Left ventricle myocardium superior (tissue), 1 donor: ENCODE data around the gene TMEM250. TPM values are rescaled to one million over a fixed set of nuclear protein-coding genes. Genes with fewer than 3 reads are reported as not detected.

Experiments
- ATAC-seq: fragments of 200-7000 bp; cut with Tn5 transposase; one replicate; pipeline ENCODE4 v1.9.1; 2020; ENCODE audit warnings: mild to moderate bottlenecking, moderate library complexity
- DNase-seq: peaks from one replicate; pipeline ENCODE4 v3.0.0-alpha.2; 2020
- intact Hi-C: fragments of 100-400 bp; cut with micrococcal nuclease; formaldehyde crosslinking; loops from one replicate; pipeline ENCODE4 v1.11.0; 2022
- total RNA-seq: library from RNA; stranded (reverse); fragmentation: NEBNext Ultra II Directional; extraction: Animal tissue kit (Norgen Biotek cat#: 25700); gene quantifications from one replicate; pipeline ENCODE4 v1.2.1, GENCODE V29; 2021
- donor health status: DM: no; HTN: yes; CAD: no; lungs with severe emphysema.

TMEM250 gene
- total RNA-seq, 1 donor from 2014 or later, result 16.6 TPM

GRCh38 chr9:136089697-136090045, 29.0 kb downstream of the TMEM250 start:
- DNase-seq (no peak), ATAC-seq (no peak)
- intact Hi-C loops, result no loop called here

- ATAC-seq, result no peak
- DNase-seq, result peak; percentile 44
- intact Hi-C loops, result no loop called here
Measured at GRCh38 chr9:136088939-136089696, 29.6 kb downstream of the TMEM250 start.

GRCh38 chr9:136088481-136088938, 30.2 kb downstream of the TMEM250 start:
- intact Hi-C loops, result no loop called here
- no peak for ATAC-seq
- DNase-seq, result no peak

- ATAC-seq (no peak), DNase-seq (peak; percentile 41)
- intact Hi-C loops, result no loop called here
Measured at GRCh38 chr9:136087741-136088480, 30.8 kb downstream of the TMEM250 start.

GRCh38 chr9:136086951-136087740, 31.5 kb downstream of the TMEM250 start:
- no peak for ATAC-seq
- intact Hi-C loops, result no loop called here
- DNase-seq, result no peak

- intact Hi-C loops, result no loop called here
- ATAC-seq, result peak; percentile 18
- DNase-seq, result peak; percentile 61
Measured at GRCh38 chr9:136086213-136086881, 32.3 kb downstream of the TMEM250 start.

GRCh38 chr9:136085815-136086212, 32.9 kb downstream of the TMEM250 start:
- ATAC-seq, result peak; percentile 85
- intact Hi-C loops, result no loop called here
- peak; percentile 87 for DNase-seq

- no peak for DNase-seq
- no peak for ATAC-seq
- intact Hi-C loops, result no loop called here
Measured at GRCh38 chr9:136084063-136084944, 34.4 kb downstream of the TMEM250 start.

GRCh38 chr9:136083558-136084062, 35.1 kb downstream of the TMEM250 start:
- DNase-seq, result no peak
- ATAC-seq, result no peak
- intact Hi-C loops, result no loop called here

- ATAC-seq (no peak), DNase-seq (peak; percentile 37)
- intact Hi-C loops, result no loop called here
Measured at GRCh38 chr9:136082496-136083361, 35.9 kb downstream of the TMEM250 start.

- intact Hi-C loops, result no loop called here
- ATAC-seq (no peak), DNase-seq (no peak)
Measured at GRCh38 chr9:136081826-136082495, 36.7 kb downstream of the TMEM250 start.

- intact Hi-C loops, result no loop called here
Measured at GRCh38 chr9:136081113-136081825, 37.4 kb downstream of the TMEM250 start.

GRCh38 chr9:136080716-136081112, 38.0 kb downstream of the TMEM250 start:
- intact Hi-C loops, result no loop called here
- no peak for DNase-seq
- no peak for ATAC-seq

More at GRCh38 chr9:136081113-136081825, 37.4 kb downstream of the TMEM250 start:
- DNase-seq, result peak; percentile 65
- ATAC-seq, result no peak

GRCh38 chr9:136079916-136080246, 38.8 kb downstream of the TMEM250 start:
- intact Hi-C loops, result no loop called here
- DNase-seq (peak; percentile 52), ATAC-seq (peak; percentile 38)

- DNase-seq, result peak; percentile 63
Measured at GRCh38 chr9:136079211-136079915, 39.3 kb downstream of the TMEM250 start.

More at GRCh38 chr9:136079211-136079915, 39.3 kb downstream of the TMEM250 start:
- intact Hi-C loops, result no loop called here
- ATAC-seq, result peak; percentile 33
